HG02970 (cell line): ENCODE measurements around the gene PTPN14.

ENCODE experiments used
- ATAC-seq: cut with Tn5 transposase; IDR thresholded peaks from one replicate; pipeline ENCODE4 v1.9.1; 2021; ENCODE audit warnings: mild to moderate bottlenecking, moderate library complexity, moderate number of reproducible peaks; ENCODE audit not compliant: unreplicated experiment, low FRiP score

Gene PTPN14

DNA sequence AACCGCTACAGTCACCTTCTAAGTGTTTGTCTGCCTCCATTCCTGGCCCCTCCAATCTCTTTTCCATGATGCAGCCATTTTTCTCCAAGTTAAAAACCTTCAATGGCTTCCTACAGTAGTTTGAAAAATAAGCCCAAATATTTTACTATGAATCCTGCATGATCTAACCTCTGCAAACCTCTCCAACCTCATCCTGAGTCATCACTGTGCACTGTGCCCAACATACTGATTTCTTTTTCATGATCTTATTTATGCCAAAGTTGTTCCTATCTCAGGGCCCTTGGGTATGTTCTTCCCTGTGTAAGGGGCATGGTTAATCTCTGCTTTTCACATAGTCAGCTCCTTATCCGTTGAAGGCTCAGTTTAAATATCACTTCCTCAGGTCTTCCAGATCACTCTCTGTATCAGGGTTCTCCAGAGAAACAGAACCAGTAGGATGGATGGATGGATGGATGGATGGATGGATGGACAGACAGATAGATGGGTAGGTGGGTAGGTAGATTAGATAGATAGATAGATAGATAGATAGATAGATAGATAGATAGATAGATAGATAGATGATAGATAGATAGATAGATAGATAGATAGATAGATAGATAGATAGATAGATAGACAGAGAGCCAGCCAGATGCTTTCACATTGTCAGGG, 18.1 kb upstream of the PTPN14 start:
- ATAC-seq = no peak

DNA sequence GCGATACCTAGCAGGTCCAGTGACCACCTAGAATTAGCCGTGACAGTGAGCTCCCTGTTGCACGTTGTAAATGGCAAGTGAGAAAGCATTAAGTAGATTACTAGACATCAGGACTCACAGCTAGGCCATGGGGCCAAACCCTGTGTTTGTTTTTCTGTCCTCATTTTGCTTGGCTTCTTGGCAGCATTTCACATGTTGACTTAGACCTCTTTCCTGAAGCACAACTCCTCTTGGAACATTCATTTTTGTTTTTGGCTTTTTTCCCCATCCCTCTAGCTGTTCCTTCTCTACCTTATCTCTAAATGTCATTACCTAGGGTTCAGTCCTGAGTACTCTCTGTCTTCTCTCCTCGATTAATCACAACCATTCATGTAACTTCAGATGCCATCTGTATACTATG, 16.9 kb upstream of the PTPN14 start:
- ATAC-seq = no peak

DNA sequence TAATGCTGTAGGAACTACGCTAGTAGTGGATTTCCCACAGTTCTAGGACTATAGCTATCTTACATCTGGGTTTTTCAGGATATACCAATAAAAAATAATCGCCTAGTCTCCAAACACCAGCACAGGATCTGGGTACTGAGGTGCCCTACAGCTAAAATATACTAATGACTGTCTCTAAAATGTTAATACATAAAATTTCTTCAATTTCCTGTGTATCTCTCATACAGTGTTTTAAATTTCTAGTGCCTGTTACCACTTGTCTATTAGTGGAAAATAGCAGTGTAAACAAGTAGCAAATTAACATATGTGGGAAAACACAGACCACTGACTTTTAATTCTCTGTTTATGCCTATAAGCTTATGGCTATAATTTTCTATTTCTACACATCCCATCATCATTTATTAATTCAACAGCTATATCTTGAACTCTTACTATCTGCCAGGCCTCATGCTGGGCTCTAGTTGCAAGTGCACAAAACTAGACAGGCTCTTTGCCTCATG, 16.1 kb upstream of the PTPN14 start:
- ATAC-seq = no peak

DNA sequence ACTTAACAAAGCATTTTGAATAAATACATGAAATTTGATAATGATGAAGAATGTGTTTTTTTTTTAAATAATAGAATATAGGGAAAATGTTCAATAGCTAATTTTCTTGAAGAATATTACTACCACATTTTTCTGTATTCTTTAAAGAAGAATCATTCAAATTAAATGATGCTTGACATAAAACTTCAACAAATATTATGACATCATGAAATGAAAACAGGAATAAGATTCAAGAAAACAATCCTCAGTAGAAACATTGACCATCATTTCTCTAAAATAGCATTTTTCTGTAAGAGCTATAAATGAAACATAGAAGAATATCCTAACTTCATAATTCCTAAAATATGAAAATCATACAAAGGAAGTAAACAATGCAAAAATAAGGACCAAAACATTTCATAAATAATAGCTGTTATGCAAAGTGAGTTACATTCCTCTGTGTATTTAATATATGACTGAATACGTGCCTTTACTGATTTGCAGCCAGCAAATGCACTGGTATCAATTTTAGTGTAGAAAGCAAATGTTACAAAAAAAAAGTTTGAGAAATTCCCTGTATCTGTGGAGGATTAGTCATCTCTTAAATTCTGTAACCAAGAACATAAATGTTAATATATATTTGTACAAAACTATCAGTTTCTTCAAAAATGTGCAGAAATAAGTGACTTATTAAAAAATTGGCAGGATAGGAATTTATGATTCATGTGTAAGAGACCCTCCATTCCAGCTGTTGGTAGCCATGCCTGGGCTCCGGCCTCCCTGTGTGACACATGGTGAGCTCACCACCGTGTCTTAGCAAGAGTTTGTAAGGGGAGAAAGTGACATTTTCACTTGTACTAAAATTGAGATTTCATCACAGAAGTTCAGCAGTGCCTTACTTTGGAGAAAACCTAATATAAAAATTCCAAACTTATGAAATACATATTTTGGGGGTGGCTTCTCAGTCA, 15.0 kb upstream of the PTPN14 start:
- no peak for ATAC-seq

DNA sequence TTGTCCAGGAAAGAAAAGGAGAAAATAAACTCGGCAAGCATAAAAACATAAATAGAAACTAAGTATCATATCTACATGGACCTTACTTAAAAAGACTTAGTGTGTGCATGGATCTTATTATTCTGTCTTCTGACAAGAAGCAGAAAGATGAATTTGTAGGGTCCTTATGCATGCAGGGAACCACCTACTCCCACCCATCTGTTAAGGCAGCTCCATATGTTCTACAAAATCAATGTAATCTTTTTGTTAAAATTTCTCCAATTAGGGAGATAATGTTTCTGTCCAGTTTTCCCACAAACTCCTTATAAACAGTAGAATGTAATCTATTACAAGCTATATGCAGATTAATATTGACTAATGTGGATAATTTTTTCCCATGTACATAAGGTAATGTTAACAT, 13.9 kb upstream of the PTPN14 start:
- no peak for ATAC-seq

DNA sequence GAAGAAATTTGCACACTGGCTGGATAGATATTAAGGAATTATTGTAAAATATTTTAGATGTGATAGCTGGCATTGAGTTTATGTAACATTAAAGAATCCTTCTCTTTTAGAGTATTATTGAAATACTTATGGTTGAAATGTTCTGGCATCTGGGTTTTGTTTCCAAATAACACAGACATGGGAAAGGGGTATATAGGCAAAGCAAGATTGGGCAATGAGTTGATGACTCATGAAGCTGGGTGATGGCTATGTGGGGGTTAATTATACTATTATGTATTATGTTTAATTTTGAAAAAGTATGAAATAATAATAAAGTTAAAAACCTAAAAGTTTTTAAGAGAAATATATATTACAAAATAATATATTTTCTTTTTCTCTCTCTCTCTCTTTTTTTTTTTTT, 12.5 kb upstream of the PTPN14 start:
- no peak for ATAC-seq

DNA sequence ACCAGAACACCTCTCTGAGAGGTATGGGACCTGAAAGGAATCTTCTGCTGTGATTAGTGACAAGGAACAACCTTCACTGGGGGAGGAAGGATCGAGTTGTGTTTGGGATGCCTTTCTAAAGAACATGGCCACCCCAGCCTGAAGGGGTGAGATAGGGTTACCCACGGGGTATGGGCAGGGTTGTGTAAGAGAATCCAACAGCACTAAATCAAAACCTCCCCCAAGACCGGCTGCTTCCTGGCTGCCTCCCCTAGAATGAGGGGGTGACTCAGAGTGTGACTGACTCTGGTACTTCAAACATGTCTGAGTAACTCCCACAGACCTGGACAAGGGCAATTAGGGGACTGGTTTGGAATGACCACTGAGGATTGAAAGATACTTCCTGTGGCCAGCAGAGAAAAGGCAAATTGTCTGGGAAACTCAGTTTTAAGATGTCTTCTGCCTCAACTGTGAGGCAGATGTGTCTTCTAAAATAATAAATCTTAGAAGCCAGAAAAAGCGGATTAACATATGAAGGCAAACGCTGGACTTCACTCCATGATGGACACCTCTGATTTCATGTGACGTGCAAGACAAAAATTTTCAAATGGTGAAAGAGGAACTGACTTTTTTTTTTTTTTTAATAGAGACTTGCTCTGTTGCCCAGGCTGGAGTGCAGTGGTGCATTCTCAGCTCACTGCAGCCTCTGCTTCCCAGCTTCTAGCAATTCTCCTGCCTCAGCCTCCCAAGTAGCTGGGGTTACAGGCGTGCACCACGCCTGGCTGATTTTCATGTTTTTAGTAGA, 6.7 kb upstream of the PTPN14 start:
- no peak for ATAC-seq

DNA sequence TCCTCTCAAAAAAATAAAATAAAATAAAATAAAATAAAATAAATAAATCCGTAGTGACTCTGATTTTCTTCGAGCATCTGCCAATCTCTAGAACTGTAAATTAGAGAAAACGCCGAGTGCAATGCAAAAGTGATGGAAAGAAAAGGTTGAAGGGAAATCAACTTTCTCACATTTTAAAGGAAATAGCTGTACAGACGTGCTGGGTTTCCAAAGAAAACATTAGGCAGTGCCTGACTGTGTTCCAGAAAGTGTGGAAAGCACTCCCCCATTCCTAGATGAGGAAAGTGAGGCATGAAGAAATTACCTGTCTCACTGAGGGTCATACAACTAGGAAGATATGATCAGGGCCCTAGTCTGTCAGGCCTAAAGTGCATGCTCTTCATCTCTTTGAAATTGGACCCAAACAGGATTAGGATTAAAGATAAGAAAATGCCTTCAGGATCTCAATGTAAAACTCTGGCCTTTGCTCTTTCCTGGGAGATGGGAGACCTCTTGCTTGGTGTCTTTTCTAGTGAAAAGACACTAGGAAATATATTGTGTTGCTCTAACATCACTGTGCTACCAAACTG, 1.8 kb upstream of the PTPN14 start:
- no peak for ATAC-seq

DNA sequence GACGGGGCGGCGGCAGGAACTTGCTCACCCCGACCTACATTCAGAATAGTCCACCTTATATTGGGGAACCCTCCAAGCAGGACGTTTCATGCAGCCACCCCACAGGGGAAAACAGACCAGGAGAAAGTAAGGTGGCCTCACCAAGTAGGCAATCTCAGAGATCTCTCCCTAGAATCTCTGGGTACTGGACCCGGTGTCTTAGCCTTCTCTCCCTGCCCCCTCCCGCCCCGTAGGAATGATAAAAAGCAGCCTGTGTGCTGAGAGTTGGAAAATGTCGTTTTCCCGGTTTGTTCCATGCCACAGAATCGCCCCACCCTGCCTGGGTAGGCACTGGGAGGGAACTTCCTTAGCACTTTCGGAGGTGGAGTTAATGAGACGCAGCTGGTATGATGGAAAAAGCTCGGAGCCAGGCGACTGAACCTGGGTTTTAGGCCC, 789 bp upstream of the PTPN14 start:
- no peak for ATAC-seq

DNA sequence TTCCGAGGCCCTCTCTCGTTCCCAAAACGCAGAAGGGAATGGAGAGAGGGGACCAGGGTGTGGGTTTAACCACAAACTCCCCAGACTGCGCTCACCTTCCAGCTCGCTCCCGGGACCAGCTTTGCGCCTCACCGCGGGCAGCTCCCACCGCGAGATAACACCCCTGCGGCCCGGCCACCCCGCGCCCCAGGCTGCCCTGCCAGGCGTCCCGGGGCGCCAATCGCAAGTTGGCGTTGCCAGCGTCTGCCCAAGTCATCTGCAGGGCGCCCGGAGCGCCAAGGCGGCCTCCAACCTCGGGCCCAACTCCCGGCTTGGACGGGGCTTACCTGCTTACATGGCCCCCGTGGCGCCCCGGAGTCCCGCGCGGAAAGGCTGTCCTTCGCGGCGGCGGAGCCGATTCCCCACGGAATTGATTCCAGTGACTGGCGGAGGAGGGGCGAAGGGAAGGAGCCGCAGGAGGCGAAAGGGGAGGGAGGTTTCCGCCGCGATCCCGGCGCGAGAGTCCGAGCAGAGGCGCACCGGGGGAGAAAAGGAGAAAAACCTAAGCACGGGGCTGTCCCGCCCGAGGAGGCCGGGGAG, 456 bp downstream of the PTPN14 start:
- no peak for ATAC-seq

DNA sequence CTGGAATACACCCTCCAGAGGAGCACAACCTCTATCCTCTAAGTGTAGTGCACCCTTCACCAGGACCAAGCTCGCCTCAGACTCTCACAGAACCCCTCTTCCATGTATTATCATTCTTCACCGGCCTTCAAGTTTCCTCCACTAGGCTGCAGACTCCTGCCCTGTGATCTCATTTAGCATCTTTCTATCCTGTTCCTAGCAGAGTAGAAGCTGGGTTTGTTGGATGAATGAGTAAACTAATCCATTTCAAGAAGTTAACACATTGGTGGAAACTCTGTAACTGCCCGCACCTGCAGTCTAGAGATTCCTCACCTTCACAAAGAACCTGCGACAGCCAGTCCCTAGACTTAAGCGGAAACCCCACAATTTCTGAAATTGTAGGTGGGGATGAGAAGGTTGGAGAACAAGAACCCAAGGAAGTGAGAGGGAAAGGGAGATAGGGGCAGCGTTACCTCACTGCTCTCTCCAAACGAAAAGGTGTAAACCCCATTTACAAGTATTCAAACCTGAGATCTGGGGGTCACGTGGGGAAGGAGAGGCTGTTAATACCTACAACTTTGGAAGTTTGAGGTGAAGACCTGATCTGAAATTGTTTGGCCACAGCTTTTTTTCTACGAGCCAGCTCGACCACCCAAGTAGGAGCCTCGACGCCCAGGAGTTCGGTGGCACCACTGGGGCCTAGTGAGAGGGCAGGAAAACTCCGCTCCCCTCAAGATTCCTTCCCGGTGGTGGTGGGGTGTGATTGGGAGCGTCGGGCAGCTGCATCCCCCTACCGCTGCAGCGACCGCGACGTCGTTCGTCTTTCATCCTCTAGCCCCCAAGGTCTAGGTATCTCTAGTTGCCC, 1.2 kb downstream of the PTPN14 start:
- ATAC-seq = no peak

DNA sequence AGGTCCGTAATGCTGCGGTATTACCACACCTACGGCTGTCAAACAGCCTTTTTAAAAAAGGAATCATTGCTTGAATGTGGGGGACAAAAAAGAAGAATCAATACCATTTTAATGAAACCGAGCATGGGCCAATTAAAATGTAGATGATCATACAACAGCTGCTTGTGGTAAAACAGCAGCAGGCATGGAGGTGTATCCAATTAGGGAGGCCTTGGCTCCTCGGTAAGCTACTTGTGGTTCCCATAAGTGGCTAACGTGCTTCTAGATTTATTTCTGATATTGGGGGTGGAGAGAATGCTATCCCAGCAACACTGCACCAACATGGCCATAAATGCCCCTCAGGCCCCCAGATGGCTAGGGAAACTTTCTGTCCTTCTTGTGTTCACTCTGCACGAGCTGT, 1.8 kb downstream of the PTPN14 start:
- no peak for ATAC-seq

DNA sequence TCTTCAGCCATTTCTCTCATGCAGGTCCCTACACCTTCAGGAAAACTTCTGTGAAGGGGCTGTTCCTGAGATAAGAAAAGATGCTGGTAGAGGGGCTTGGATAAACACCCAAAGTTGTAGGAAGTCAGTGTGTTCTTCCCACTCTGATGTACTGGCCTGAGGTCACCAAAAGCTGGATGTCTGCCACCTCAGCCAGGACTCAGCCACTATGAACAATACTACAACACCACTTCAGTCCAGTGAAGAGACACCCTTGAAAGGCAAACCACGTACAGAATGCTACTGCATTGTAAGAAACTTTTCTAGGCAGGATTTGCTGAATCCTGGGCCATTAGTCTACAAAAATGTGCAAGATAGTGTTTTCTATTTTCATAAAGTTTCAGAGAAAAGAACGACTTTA, 2.4 kb downstream of the PTPN14 start:
- ATAC-seq = no peak

DNA sequence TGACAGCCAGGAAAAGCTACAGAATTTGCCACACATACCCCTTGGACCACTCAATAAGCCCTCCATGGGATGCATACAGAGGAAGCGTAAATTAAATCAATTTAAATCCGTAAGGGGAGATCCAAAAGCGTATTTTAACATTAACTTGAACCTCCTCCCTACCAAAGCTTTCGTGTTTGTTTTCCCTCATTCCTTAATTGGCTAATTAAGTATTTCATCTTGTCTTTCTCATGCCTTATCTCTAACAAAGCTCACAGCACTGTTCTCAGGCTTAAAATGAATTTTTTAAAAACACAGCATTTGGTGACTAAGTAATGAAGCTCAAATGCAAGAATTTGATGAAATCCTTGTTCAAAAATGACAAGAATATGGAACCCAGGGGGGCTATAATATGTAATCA, 3.1 kb downstream of the PTPN14 start:
- no peak for ATAC-seq

DNA sequence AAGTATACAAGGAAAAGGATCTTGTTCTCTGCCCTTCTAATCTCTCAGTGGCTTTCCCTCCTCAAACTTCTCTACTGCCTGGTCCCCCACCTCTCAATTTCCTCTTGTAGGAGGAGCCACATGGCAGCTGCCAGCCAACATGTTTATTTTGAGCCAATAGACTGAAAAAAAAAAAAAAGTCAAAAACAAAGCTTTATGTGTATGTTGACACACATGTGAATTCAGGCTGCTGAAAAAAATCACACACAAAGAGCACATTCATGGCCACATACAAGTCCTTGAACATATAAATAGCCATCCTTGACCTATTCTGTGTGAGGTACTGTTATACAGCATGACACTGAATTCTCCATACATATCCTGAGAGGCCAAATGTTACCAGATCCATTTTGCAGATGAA, 3.7 kb downstream of the PTPN14 start:
- ATAC-seq = no peak

DNA sequence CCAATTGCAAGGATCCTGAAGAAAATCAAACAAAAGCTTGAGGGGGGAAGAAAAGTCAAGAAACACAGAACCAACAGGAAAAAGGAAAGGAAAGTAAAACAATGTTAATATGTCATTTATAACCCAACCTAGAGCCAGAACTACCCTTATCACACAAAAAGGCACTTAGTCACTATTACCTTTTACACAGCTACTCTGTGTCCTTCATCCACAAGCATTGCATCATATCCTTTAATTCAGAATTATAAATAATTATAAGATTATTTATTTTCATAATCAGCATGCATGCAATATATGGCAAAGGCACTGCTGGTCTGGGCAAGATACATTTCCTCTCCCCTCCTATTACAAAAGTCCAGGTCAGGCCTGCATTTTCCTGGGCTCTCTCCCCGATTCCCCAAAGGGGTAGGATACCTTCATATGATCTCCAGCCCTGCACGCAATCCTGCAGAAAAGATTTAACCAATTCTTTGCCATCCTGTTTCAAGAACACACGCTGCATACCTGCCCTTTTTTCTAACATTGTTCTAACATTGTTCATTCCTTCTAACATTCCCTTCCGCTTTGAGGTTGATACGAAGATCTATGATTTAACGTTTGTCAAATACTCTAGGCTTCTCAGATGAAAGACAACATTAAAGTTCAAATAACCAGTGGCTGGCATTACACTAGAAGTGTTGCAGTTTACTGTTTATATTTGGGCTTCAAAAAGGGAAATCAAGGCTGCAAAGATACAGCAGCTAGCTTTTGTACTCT, 4.3 kb downstream of the PTPN14 start:
- ATAC-seq = no peak

DNA sequence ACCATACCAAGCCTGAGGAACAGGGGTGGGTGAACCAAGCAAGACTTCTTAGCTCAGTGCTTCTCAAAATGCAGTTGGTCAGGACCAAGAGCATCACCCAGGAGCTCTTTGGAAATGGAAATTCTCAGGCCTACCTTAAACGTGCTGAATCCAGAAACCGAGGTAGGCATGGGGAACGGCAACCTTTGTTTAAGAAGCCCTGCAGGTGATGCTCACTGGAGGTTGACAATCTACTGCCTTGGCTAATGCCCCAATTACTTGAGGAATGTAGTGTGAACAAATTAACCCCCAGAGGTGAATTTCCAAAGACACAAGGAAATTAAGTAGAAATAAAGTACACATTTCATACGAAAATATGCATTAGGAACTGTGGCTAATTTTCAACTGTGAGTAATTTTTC, 5.3 kb downstream of the PTPN14 start:
- ATAC-seq = no peak

DNA sequence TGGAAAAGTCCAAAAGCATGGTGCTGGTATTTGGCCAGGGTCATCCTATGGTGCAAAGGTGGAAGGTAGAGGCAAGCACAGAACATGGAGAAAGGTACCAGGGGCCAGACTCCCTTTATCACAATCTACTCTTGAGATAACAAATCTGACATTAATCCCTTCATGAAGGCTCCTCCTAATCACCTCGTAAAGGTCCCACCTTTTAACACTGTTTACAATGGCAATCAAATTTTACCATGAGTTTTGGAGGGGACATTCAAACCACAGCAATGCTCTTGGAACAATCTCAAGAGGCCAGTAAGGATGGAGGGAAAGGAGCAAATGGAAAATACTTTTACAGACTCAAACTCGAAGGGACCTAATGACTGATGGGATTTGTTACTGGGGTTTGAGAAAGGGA, 6.1 kb downstream of the PTPN14 start:
- no peak for ATAC-seq

DNA sequence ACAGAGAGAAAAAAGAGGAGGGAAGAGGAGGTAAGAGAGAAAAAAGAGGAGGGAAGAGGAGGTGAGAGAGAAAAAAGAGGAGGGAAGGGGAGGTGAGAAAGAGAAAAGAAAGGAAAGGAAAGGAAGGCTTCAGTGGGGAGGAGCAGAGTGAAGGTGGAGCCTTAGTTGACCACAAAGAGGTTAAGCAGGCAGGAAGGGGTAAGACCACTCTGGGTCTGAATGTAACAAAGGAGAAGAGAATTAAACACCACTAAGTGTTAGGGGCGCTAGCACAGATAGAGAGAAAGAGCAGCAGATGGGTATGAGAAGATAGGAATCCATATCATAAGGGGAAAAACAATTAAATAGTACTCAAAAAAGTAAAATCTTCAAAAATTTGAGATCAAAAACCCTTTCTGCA, 6.6 kb downstream of the PTPN14 start:
- no peak for ATAC-seq
